Testis (tissue), 3 donors: ENCODE results near the gene BTF3L4. TPM values are rescaled to one million over a fixed set of nuclear protein-coding genes. Genes with fewer than 3 reads are reported as not detected.

Experiments used
- DNase-seq: peaks from one replicate; pipeline ENCODE4 v3.0.0-alpha.2; 2019
- H3K27ac ChIP-seq, 2 donors: fragments of 200-600 bp; sonication (generic); one replicate each; pipeline ENCODE4 v1.5.1; 2019
- H3K27me3 ChIP-seq: fragments of 200-600 bp; sonication (generic); one replicate; pipeline ENCODE4 v1.5.1; 2019
- H3K36me3 ChIP-seq: fragments of 200-600 bp; sonication (generic); one replicate; pipeline ENCODE4 v1.5.1; 2017; ENCODE audit warnings: low read depth; ENCODE audit errors: missing control alignments
- H3K4me1 ChIP-seq: fragments of 200-600 bp; sonication (generic); one replicate; pipeline ENCODE4 v1.5.1; 2019
- H3K4me3 ChIP-seq, 2 donors: fragments of 200-600 bp; sonication (generic); one replicate each; pipeline ENCODE4 v1.5.1; 2017 to 2019
- H3K9me3 ChIP-seq: fragments of 200-600 bp; sonication (generic); one replicate; pipeline ENCODE4 v1.5.1; 2017
- POLR2A ChIP-seq: fragments of 450-650 bp; IDR thresholded peaks from one replicate; pipeline ENCODE4 v1.6.1; 2017; ENCODE audit warnings: antibody characterized with exemption, mild to moderate bottlenecking, moderate library complexity
- WGBS, 2 donors: methylation state at CpG; one replicate each; pipeline ENCODE4 v1.1.5; 2018; 5-methylcytosine and 5-hydroxymethylcytosine counted together
- intact Hi-C: fragments of 100-400 bp; cut with DNase I; formaldehyde crosslinking; loops from one replicate; pipeline ENCODE4 v1.15.1; 2023; ENCODE audit warnings: low total_unique reads
- polyA plus RNA-seq: library from polyadenylated mRNA; stranded (reverse); fragments of 350-450 nt; fragmentation: Illumina TruSeq; extraction: RNeasy Lipid Tissue Mini Kit (QIAGEN cat#74804); gene quantifications from one replicate; pipeline ENCODE4 v1.2.3, GENCODE V29; 2014; ENCODE audit warnings: low read depth, low replicate concordance; ENCODE audit not compliant: insufficient read depth
- total RNA-seq, 2 donors: library from RNA; depleted of rRNA; stranded (reverse); fragments of >200 nt; gene quantifications; one replicate each; pipeline ENCODE4 v1.2.3, GENCODE V29; 2016
- TF ChIP-seq, protein P1 (sequence below), 3 experiments: fragments of 450-650 bp in 2 of 3; fragments of 200-600 bp in 1 of 3; sonication (generic) in 1 of 3; IDR thresholded peaks; one replicate each; pipeline ENCODE4 v1.5.1; 2016 to 2019; ENCODE audit warnings: antibody characterized with exemption in 3 of 3, mild to moderate bottlenecking in 2 of 3, moderate library complexity in 1 of 3

BTF3L4 gene
- total and polyA plus RNA-seq, 3 donors from 2014 or later, result 44.5 to 79.7 (median 49.5) TPM

DNA sequence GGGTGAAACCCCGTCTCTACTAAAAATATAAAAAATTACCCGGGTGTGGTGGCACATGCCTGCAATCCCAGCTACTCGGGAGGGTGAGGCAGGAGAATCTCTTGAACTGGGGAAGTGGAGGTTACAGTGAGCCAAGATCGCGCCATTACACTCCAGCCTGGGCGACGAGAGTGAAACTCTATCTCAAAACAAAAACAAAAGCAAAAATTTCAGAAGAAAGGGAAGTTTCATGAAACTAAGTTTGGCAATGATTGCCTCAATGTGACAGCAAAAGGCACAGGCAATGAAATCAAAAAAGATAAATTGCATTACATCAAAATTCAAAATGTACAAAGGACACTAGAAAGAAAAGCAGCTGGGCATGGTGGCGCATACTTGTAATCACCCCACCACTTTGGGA is 40.1 kb downstream of the BTF3L4 start:
- intact Hi-C loops, result no loop called here
- TF ChIP-seq, protein P1, sequence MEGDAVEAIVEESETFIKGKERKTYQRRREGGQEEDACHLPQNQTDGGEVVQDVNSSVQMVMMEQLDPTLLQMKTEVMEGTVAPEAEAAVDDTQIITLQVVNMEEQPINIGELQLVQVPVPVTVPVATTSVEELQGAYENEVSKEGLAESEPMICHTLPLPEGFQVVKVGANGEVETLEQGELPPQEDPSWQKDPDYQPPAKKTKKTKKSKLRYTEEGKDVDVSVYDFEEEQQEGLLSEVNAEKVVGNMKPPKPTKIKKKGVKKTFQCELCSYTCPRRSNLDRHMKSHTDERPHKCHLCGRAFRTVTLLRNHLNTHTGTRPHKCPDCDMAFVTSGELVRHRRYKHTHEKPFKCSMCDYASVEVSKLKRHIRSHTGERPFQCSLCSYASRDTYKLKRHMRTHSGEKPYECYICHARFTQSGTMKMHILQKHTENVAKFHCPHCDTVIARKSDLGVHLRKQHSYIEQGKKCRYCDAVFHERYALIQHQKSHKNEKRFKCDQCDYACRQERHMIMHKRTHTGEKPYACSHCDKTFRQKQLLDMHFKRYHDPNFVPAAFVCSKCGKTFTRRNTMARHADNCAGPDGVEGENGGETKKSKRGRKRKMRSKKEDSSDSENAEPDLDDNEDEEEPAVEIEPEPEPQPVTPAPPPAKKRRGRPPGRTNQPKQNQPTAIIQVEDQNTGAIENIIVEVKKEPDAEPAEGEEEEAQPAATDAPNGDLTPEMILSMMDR (IDR thresholded peaks at IDR 0.05), result no peak
- no peak for TF ChIP-seq POLR2A
- H3K27ac ChIP-seq, result no peak overlapping the region
- WGBS, 2 donors, result 43 to 72% methylated on average over 8 of the region's 8 CpGs
- no peak overlapping the region for H3K4me3 ChIP-seq
- H3K36me3 ChIP-seq, result no peaks in the 10 kb centered on the region
- no peaks in the 10 kb centered on the region for H3K27me3 ChIP-seq
- no peaks in the 10 kb centered on the region for H3K9me3 ChIP-seq
- no peaks in the 10 kb centered on the region for H3K4me1 ChIP-seq
- no peak for DNase-seq

DNA sequence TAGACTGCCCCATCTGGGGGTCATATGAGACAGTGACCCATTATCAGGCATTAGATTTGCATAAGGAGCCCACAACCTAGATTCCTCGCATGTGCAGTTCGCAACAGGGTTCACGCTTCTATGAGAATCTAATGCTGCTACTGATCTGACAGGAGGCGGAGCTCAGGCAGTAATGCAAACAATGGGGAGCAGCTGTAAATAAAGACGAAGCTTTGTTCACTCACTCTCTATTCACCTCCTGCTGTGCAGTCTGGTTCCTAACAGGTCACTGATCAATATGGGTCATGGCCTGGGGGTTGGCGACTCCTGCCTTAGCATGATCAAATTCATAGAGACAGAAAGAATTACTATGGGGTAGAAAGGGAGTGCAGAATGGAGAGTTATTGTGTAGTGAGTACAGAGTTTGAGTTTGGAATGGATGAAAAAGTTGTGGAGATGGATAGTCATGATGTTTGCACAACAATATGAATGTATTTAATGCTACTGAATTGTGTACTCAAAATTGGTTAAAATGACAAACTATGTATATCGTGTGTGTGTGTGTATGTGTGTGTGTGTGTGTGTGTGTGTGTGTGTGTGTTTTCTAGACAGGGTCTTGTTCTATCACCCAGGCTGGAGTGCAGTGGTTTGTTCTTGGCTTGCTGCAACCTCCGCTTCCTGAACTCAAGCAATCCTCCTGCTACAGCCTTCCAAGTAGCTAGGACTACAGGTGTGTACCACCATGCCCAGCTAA is 42.2 kb downstream of the BTF3L4 start:
- no peaks in the 10 kb centered on the region for H3K36me3 ChIP-seq
- H3K9me3 ChIP-seq, result no peaks in the 10 kb centered on the region
- H3K4me3 ChIP-seq, result no peak overlapping the region
- DNase-seq, result no peak
- intact Hi-C loops, result no loop called here
- TF ChIP-seq POLR2A, result no peak
- TF ChIP-seq, protein P1 (IDR thresholded peaks at IDR 0.05), result no peak
- whole genome bisulfite sequencing, 2 donors, result 75 to 85% methylated on average over 8 of the region's 8 CpGs
- H3K27ac ChIP-seq, result no peak overlapping the region
- H3K4me1 ChIP-seq, result no peaks in the 10 kb centered on the region
- H3K27me3 ChIP-seq, result no peaks in the 10 kb centered on the region

DNA sequence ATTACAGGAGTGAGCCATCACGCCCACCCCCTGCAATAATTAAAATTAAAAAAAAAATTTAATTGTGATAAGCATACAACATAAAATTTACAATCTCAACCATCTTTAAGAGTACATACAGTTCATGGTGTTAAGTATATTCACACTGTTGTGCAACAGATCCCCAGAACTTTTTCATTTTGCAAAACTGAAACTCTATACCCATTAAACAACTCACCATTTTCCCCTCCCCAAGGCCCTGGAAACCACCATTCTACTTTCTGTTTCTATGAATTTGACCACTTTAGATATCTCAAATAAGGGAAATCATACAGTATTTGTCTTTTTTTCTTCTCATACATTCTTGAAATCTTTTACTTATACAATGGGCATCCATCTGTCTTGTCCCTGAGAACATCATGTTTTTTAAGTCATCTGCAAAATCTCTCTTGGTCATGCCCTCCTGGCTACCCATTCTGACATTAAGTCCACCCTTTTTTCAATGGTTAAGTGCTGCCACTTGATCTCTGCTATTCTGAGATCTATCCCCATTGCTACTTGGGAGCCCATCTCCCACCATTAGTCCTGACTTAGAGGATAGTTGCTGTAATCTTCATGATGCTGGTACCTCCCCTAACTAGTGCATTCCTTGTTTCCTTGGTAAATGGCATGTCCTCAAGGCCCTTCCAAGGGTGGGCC is 46.4 kb downstream of the BTF3L4 start:
- intact Hi-C loops, result no loop called here
- no peak for TF ChIP-seq POLR2A
- TF ChIP-seq, protein P1 (IDR thresholded peaks at IDR 0.05), result no peak
- no peak overlapping the region for H3K4me3 ChIP-seq
- no peaks in the 10 kb centered on the region for H3K27me3 ChIP-seq
- 95 to 100% methylated on average over 1 of the region's 1 CpG for WGBS, 2 donors
- no peak overlapping the region for H3K27ac ChIP-seq
- H3K4me1 ChIP-seq, result no peaks in the 10 kb centered on the region
- DNase-seq, result no peak
- no peaks in the 10 kb centered on the region for H3K36me3 ChIP-seq
- H3K9me3 ChIP-seq, result no peaks in the 10 kb centered on the region

DNA sequence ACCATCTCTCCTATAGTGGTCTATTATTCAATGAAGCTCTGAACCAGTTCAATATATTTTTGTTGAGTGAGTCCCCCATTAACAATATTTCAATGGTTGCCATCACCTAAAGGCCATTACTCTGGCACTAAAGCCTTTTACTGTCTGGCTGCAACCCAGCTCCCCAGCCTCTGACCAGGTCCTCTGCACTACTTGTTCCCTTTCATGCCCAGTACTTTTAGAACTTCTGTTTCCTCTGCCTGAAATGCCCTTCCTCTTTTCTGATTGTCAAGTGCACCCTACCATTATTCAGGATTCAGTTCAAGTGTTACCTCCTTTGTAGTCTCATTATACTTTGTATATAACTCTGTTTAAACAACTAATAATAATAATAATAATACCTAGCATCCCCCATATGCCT is 55.4 kb downstream of the BTF3L4 start:
- DNase-seq, result no peak
- intact Hi-C loops, result no loop called here
- H3K4me3 ChIP-seq, result no peak overlapping the region
- H3K27ac ChIP-seq, result no peak overlapping the region
- H3K4me1 ChIP-seq, result no peaks in the 10 kb centered on the region
- H3K36me3 ChIP-seq, result no peaks in the 10 kb centered on the region
- no peaks in the 10 kb centered on the region for H3K27me3 ChIP-seq
- no peak for TF ChIP-seq POLR2A
- TF ChIP-seq, protein P1 (IDR thresholded peaks at IDR 0.05), result no peak
- no peaks in the 10 kb centered on the region for H3K9me3 ChIP-seq

DNA sequence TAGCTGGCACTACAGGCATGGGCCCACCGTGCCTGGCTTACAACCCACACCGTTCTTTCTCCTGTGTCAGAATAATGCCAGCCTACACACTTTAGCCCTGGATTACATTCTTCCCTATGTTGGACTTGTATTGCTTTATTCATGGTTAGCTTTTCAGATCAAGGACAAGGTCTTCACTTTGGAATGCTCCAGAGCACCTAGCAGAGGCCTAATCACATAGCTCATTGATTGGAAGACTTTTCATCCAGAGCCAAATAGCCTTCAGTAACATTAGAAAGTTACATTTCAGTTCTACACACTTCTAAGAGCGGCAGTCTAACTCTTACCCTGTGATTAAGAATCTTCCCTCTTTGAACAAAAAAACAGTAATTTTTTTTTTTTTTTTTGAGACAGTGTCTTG is 56.4 kb downstream of the BTF3L4 start:
- Histone ChIP-seq H3K4me1 (no peaks in the 10 kb centered on the region), H3K27me3 (no peaks in the 10 kb centered on the region), H3K36me3 (no peaks in the 10 kb centered on the region), H3K9me3 (no peaks in the 10 kb centered on the region), H3K4me3 (no peak overlapping the region), H3K27ac (no peak overlapping the region)
- intact Hi-C loops, result no loop called here
- WGBS, 2 donors, result 66 to 67% methylated on average over 3 of the region's 3 CpGs
- no peak for DNase-seq
- TF ChIP-seq, protein P1 (IDR thresholded peaks at IDR 0.05), result no peak
- TF ChIP-seq POLR2A, result no peak
